ENCODE measurements around the gene AR. TPM values are rescaled to one million over a fixed set of nuclear protein-coding genes. Genes with fewer than 3 reads are reported as not detected.

AR gene
- polyA plus RNA-seq, 1 experiment, result 13.1 TPM

GRCh38 chrX:67536564-67536963, 7.3 kb upstream of the AR start:
- no peak for TF ChIP-seq CTCF (IDR thresholded peaks at IDR 0.05; ENCODE audit: low read depth, low read length)
- no peak for DNase-seq (ENCODE audit: low read depth, low spot score)
- Histone ChIP-seq H3K27ac (ENCODE audit: low read depth, low read length) (no peak overlapping the region), H3K27me3 (ENCODE audit: control insufficient read depth, insufficient read depth, low read length) (no peaks in the 10 kb centered on the region), H3K9me3 (ENCODE audit: control insufficient read depth, insufficient read depth, low read length) (no peaks in the 10 kb centered on the region), H3K4me3 (ENCODE audit: low read depth, low read length) (no peak overlapping the region)
- CTCF ChIA-PET, result no interaction called here
- POLR2A ChIA-PET, result no interaction called here

- Histone ChIP-seq H3K9me3 (ENCODE audit: control insufficient read depth, insufficient read depth, low read length) (no peaks in the 10 kb centered on the region), H3K4me3 (ENCODE audit: low read depth, low read length) (no peak overlapping the region), H3K27me3 (ENCODE audit: control insufficient read depth, insufficient read depth, low read length) (no peaks in the 10 kb centered on the region), H3K27ac (ENCODE audit: low read depth, low read length) (no peak overlapping the region)
- DNase-seq (ENCODE audit: low read depth, low spot score), result no peak
- no peak for TF ChIP-seq CTCF (IDR thresholded peaks at IDR 0.05; ENCODE audit: low read depth, low read length)
- ChIA-PET CTCF (no interaction called here), POLR2A (no interaction called here)
These were observed 5.4 kb upstream of the AR start for GRCh38 chrX:67538383-67538782.

GRCh38 chrX:67544281-67545035, 637 bp downstream of the AR start:
- CTCF ChIA-PET, result interaction anchor here (0.5 to 1.0 kb wide), 3 partner anchors 205 to 1390 kb away, joined by 3 to 9 read pairs (median 3); no protein-coding TSS in a partner anchor
- POLR2A ChIA-PET, result no interaction called here
- DNase-seq (ENCODE audit: low read depth, low spot score), result no peak
- Histone ChIP-seq H3K4me3 (ENCODE audit: low read depth, low read length) (peak overlapping the region; percentile 63), H3K27me3 (ENCODE audit: control insufficient read depth, insufficient read depth, low read length) (no peaks in the 10 kb centered on the region), H3K27ac (ENCODE audit: low read depth, low read length) (peak overlapping the region; percentile 77), H3K9me3 (ENCODE audit: control insufficient read depth, insufficient read depth, low read length) (no peaks in the 10 kb centered on the region; the same call in 1 of the 2 replicates)
- no peak for TF ChIP-seq CTCF (IDR thresholded peaks at IDR 0.05; ENCODE audit: low read depth, low read length)

GRCh38 chrX:67545036-67545821, 1.4 kb downstream of the AR start:
- Histone ChIP-seq H3K27ac (ENCODE audit: low read depth, low read length) (peak overlapping the region; percentile 31), H3K4me3 (ENCODE audit: low read depth, low read length) (peak overlapping the region; percentile 63), H3K9me3 (ENCODE audit: control insufficient read depth, insufficient read depth, low read length) (no peaks in the 10 kb centered on the region; the same call in 1 of the 2 replicates), H3K27me3 (ENCODE audit: control insufficient read depth, insufficient read depth, low read length) (no peaks in the 10 kb centered on the region)
- ChIA-PET CTCF (no interaction called here), POLR2A (no interaction called here)
- no peak for DNase-seq (ENCODE audit: low read depth, low spot score)
- no peak for TF ChIP-seq CTCF (IDR thresholded peaks at IDR 0.05; ENCODE audit: low read depth, low read length)
